IPS-20b (cell line): Measurements from ENCODE around the gene EIPR1.

Source experiments
- H3K27ac ChIP-seq: one replicate; pipeline ENCODE4 v1.5.1; 2013; ENCODE audit warnings: low read length
- H3K27me3 ChIP-seq: 2 replicates; pipeline ENCODE4 v1.6.1; 2013; ENCODE audit warnings: mild to moderate bottlenecking, low read length, inconsistent platforms; ENCODE audit not compliant: insufficient read depth
- H3K36me3 ChIP-seq: 2 replicates; pipeline ENCODE4 v1.6.1; 2013; ENCODE audit warnings: low read depth, mild to moderate bottlenecking, inconsistent platforms, low read length, moderate library complexity; ENCODE audit not compliant: insufficient read depth
- H3K4me1 ChIP-seq: 2 replicates; pipeline ENCODE4 v1.6.1; 2013; ENCODE audit warnings: mild to moderate bottlenecking, control low read depth, inconsistent platforms, low read length, moderate library complexity; ENCODE audit not compliant: insufficient read depth
- H3K4me3 ChIP-seq: 2 replicates; pipeline ENCODE4 v1.5.1; 2013; ENCODE audit warnings: mild to moderate bottlenecking, low read length, inconsistent platforms
- H3K9ac ChIP-seq: 2 replicates; pipeline ENCODE4 v1.6.1; 2013; ENCODE audit warnings: low read depth, mild to moderate bottlenecking, inconsistent platforms, low read length, moderate library complexity
- H3K9me3 ChIP-seq: 2 replicates; pipeline ENCODE4 v1.6.1; 2013; ENCODE audit warnings: mild to moderate bottlenecking, low read depth, low read length, inconsistent platforms; ENCODE audit not compliant: insufficient read depth

The EIPR1 gene

DNA sequence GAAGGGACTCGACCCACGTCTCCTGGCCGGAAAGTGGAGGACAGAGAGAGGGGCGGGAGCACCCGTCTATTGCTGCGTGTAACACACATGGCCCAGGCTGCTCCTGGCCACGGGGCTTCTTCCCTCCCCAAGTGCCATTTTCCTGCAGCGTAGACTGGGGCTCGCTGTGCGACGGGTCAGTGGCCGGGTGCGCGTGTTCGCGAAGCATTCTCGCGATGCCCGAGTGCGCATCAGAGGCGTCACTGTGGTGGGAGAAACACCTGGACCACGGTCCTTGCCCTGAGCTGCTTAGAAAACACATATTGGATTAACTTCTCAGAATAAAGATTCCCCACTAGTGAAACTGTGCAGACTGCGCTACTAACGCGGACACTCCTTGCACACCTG lies 200.8 kb downstream of the EIPR1 start:
- Histone ChIP-seq H3K27me3 (no peaks in the 10 kb centered on the region), H3K27ac (no peak overlapping the region), H3K9ac (no peak overlapping the region)

GRCh38 chr2:3176071-3176868 lies 201.3 kb downstream of the EIPR1 start:
- Histone ChIP-seq H3K4me3 (no peak overlapping the region), H3K27ac (no peak overlapping the region), H3K4me1 (no peaks in the 10 kb centered on the region), H3K27me3 (no peaks in the 10 kb centered on the region), H3K9me3 (peaks cover 4% of the 10 kb centered on the region; the same call in 1 of the 2 replicates), H3K9ac (no peak overlapping the region), H3K36me3 (no peaks in the 10 kb centered on the region)

More for the DNA sequence above, 200.8 kb downstream of the EIPR1 start:
- Histone ChIP-seq H3K9me3 (peaks cover 4% of the 10 kb centered on the region; the same call in 1 of the 2 replicates), H3K4me1 (no peaks in the 10 kb centered on the region), H3K36me3 (no peaks in the 10 kb centered on the region), H3K4me3 (no peak overlapping the region)

GRCh38 chr2:3175568-3175955 lies 202.1 kb downstream of the EIPR1 start:
- H3K36me3 ChIP-seq = no peaks in the 10 kb centered on the region
- H3K9ac ChIP-seq = no peak overlapping the region
- peaks cover 1% of the 10 kb centered on the region; the same call in 1 of the 2 replicates for H3K9me3 ChIP-seq
- no peak overlapping the region for H3K4me3 ChIP-seq
- H3K27ac ChIP-seq = no peak overlapping the region
- no peaks in the 10 kb centered on the region for H3K27me3 ChIP-seq
- H3K4me1 ChIP-seq = no peaks in the 10 kb centered on the region

GRCh38 chr2:3174626-3175567 lies 202.7 kb downstream of the EIPR1 start:
- Histone ChIP-seq H3K4me1 (no peaks in the 10 kb centered on the region), H3K36me3 (no peaks in the 10 kb centered on the region), H3K27me3 (no peaks in the 10 kb centered on the region), H3K9ac (no peak overlapping the region), H3K27ac (no peak overlapping the region), H3K9me3 (no peaks in the 10 kb centered on the region), H3K4me3 (no peak overlapping the region)

GRCh38 chr2:3173031-3173430 lies 204.6 kb downstream of the EIPR1 start:
- no peaks in the 10 kb centered on the region for H3K27me3 ChIP-seq
- no peak overlapping the region for H3K4me3 ChIP-seq
- H3K9me3 ChIP-seq = no peaks in the 10 kb centered on the region
- peaks cover 11% of the 10 kb centered on the region for H3K4me1 ChIP-seq
- no peaks in the 10 kb centered on the region for H3K36me3 ChIP-seq
- H3K9ac ChIP-seq = no peak overlapping the region
- no peak overlapping the region for H3K27ac ChIP-seq

- Histone ChIP-seq H3K9me3 (no peaks in the 10 kb centered on the region), H3K4me1 (peaks cover 13% of the 10 kb centered on the region), H3K36me3 (no peaks in the 10 kb centered on the region), H3K27ac (no peak overlapping the region), H3K9ac (no peak overlapping the region), H3K4me3 (no peak overlapping the region), H3K27me3 (no peaks in the 10 kb centered on the region)
Measured at GRCh38 chr2:3172265-3172935, 205.2 kb downstream of the EIPR1 start.

DNA sequence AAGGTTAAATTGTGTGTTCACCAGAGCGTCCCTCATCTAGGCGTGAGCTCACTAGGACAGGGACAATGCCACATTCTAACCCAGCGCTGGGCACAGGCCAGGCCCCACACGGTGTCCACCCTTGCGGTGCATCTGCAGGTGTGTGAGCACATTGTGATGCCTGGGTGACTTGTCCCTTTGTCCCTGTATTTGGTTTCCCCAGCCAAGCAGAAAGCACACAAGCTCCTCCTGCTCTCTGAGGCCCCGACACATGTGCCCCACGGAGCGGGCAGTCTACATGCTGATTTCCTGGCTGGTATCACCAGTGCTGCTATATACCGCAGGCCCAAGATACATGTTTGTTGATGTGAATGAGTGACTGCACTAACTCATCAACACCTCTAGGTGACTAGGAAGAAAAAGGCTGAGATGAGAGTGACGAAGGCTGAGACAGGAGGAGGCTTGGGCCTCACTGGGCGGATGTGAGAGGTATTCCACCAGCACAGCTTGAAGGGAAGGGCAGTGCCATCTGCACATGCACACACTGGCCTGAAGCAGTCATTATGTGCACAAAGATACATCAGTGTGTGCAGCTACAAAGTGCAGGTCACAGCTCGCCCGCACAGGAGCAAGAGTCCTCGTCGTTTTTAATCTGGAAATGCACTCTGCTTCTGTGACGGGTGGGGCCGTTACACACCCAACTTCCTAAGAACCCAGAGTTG lies 205.9 kb downstream of the EIPR1 start:
- no peak overlapping the region for H3K9ac ChIP-seq
- H3K36me3 ChIP-seq = no peaks in the 10 kb centered on the region
- no peaks in the 10 kb centered on the region for H3K27me3 ChIP-seq
- no peaks in the 10 kb centered on the region for H3K9me3 ChIP-seq
- peaks cover 13% of the 10 kb centered on the region for H3K4me1 ChIP-seq
- no peak overlapping the region for H3K27ac ChIP-seq
- H3K4me3 ChIP-seq = no peak overlapping the region

DNA sequence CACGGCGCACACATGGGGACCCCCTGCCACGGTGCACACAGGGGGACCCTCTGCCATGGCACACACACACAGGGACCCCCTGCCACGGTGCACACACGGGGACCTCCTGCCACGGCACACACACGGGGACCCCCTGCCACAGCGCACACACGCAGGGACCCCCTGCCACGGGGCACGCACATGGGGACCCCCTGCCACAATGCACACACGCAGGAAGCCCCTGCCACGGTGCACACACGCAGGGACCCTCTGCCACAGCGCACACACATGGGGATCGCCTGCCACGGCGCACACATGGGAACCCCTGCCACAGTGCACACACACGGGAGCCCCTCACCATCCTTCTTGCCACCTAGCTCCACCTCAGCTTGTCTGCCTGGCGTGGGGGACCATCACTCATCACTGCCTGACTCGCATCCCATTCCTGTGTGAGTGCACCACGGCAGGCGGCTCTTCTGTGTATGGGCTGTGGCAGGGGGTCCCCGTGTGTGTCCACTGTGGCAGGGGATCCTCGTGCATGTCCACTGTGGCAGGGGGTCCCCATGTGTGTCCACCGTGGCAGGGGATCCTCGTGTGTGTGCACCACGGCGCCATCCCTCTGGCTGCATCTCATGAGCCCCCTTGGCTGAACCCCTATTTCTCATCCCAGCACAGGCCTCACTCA lies 206.7 kb downstream of the EIPR1 start:
- Histone ChIP-seq H3K36me3 (no peaks in the 10 kb centered on the region), H3K27me3 (no peaks in the 10 kb centered on the region), H3K4me3 (no peak overlapping the region), H3K4me1 (peaks cover 13% of the 10 kb centered on the region), H3K9me3 (no peaks in the 10 kb centered on the region), H3K27ac (no peak overlapping the region), H3K9ac (no peak overlapping the region)

GRCh38 chr2:3169106-3169870 lies 208.3 kb downstream of the EIPR1 start:
- Histone ChIP-seq H3K9me3 (0 out of 2 replicates have a peak, but pooled peaks cover 3% of the 10 kb centered on the region), H3K27ac (no peak overlapping the region), H3K4me3 (no peak overlapping the region), H3K36me3 (no peaks in the 10 kb centered on the region), H3K27me3 (no peaks in the 10 kb centered on the region), H3K4me1 (peaks cover 13% of the 10 kb centered on the region), H3K9ac (no peak overlapping the region)

DNA sequence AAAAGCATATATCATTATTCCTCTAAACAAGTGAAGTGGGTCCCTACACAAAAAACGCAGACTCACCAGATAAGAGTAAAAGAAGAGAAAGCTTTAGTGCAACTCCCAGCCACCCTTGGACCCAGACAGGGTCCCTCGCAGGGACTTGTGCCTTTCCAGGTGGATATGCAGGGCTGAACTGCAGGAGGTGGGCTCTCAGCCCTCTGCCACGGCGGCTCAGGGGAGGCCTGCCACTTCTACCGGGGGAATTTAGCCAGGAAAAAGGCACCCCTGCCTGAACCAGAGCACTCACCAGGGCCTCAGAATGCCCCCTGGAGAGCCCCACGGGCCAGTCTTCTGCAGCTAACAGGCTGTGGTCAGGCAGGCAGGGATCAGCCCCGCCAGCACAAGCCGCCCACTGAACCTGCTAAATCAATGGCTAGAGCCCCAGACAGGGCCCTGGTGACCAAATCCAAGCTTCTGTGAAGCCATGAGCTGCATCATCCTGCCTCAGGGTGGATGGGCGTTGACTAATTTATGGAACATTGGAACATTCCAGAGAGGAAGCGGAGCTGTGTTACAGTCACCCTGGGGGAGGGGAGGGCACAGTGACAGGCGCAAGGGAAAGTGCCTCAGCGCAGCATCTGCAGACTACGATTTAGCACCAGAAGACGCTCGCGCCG lies 209.3 kb downstream of the EIPR1 start:
- Histone ChIP-seq H3K9me3 (peaks cover 10% of the 10 kb centered on the region), H3K9ac (no peak overlapping the region), H3K36me3 (no peaks in the 10 kb centered on the region), H3K27ac (no peak overlapping the region), H3K27me3 (no peaks in the 10 kb centered on the region), H3K4me3 (no peak overlapping the region), H3K4me1 (peaks cover 13% of the 10 kb centered on the region)
